NCI-H2029 treated with DMSO at 0.1 percent for 48 hours (cell line): Measurements from ENCODE around the gene ITPK1.

Experiments
- DNase-seq: peaks from one replicate; lab custom pipeline; 2025; lab: John Stamatoyannopoulos, UW

The ITPK1 gene

GRCh38 chr14:92968291-92969020 lies 147.3 kb downstream of the ITPK1 start:
- no peak for DNase-seq

- no peak for DNase-seq
Measured at GRCh38 chr14:92967346-92967926, 148.3 kb downstream of the ITPK1 start.

- DNase-seq, result no peak
Measured at GRCh38 chr14:92965281-92965680, 150.4 kb downstream of the ITPK1 start.

- no peak for DNase-seq
Measured at GRCh38 chr14:92964124-92965109, 151.3 kb downstream of the ITPK1 start.

- no peak for DNase-seq
Measured at GRCh38 chr14:92963301-92964123, 152.2 kb downstream of the ITPK1 start.

GRCh38 chr14:92962831-92963095 lies 153.0 kb downstream of the ITPK1 start:
- DNase-seq, result no peak

GRCh38 chr14:92962031-92962830 lies 153.5 kb downstream of the ITPK1 start:
- no peak for DNase-seq

GRCh38 chr14:92961567-92961855 lies 154.2 kb downstream of the ITPK1 start:
- no peak for DNase-seq

GRCh38 chr14:92960706-92961566 lies 154.8 kb downstream of the ITPK1 start:
- DNase-seq, result no peak

GRCh38 chr14:92959761-92960680 lies 155.7 kb downstream of the ITPK1 start:
- no peak for DNase-seq

- DNase-seq, result no peak
Measured at GRCh38 chr14:92959189-92959531, 156.6 kb downstream of the ITPK1 start.

GRCh38 chr14:92958373-92959188 lies 157.1 kb downstream of the ITPK1 start:
- DNase-seq, result no peak

GRCh38 chr14:92956961-92957360 lies 158.8 kb downstream of the ITPK1 start:
- no peak for DNase-seq

- DNase-seq, result no peak
Measured at GRCh38 chr14:92955381-92955780, 160.3 kb downstream of the ITPK1 start.

- DNase-seq, result no peak
Measured at GRCh38 chr14:92954933-92955332, 160.8 kb downstream of the ITPK1 start.

- no peak for DNase-seq
Measured at GRCh38 chr14:92953526-92953925, 162.2 kb downstream of the ITPK1 start.

- DNase-seq, result no peak
Measured at GRCh38 chr14:92952481-92953298, 163.0 kb downstream of the ITPK1 start.
